Measurements from ENCODE around the gene RFPL4AL1.
"Not testable (repeated sequence)": the region's sequence is repeated elsewhere in the genome, so short reads cannot be mapped to it uniquely, and the experiment has no call there.

The RFPL4AL1 gene

GRCh38 chr19:55768818-55769217 lies at the start of gene RFPL4AL1:
Gene RFPL4AL1, plus strand, starts transcription at chr19:55769118. Its CDS starts 2,687 bp downstream, at chr19:55771805.
- not testable (repeated sequence) for DNase-seq

GRCh38 chr19:55720214-55720746 lies 48.6 kb upstream of the RFPL4AL1 start:
- no peak for DNase-seq

- no peak for DNase-seq
Measured at GRCh38 chr19:55720801-55721200, 48.1 kb upstream of the RFPL4AL1 start.

DNA sequence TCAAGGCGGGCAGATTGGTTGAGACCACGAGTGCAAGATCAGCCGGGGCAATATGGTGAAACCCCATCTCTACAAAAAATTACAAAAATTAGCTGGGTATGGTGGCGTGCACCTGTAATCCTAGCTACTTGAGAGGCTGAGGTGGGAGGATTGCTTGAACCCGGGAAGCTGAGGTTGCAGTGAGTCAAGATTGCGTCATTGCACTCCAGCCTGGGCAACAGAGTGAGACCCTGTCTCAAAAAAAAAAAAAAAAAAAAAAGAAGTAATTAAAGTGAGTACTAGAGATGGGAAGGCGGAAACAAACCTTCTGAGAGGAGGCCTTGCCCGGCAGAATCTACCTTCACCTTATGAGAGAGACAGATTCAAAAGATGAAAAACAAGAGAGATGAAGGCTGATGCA lies 45.4 kb upstream of the RFPL4AL1 start:
- no peak for DNase-seq

DNA sequence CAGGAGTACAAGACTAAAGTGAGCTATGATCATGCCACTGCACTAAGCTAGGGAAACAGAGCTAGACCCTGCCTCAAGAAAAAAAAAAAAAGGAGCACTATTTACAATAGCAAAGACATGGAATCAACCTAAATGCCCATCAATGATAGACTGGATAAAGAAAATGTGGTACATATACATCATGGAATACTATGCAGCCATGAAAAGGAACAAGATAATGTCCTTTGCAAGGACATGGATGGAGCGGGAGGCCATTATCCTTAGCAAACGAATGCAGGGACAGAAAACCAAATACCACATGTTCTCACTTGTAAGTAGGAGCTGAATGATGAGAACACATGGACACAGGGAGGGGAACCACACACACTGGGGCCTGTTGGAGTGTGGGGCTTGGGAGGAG lies 38.5 kb upstream of the RFPL4AL1 start:
- not testable (repeated sequence) for DNase-seq

GRCh38 chr19:55738302-55738701 lies 30.6 kb upstream of the RFPL4AL1 start, which contains the start of gene NLRP9:
Gene NLRP9, minus strand, starts transcription at chr19:55738402. Its CDS starts 28 bp downstream, at chr19:55738374.
- no peak for DNase-seq

DNA sequence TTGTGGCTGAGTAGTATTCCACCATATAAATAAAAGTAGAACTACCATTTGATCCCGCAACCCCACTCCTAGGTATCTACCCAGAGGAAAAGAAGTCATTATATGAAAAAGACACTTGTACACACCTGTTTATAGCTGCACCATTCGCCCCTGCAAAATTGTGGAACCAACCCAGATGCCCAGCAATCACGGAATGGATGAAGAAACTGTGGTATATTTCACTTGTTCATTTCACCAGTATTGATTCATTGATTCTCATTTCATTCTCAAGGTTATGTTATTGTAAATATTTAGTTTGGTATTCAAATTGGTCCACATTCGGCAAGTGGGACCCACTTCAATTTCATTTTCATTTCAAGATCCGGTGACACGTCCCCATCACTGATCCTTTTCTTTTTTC lies 18.2 kb upstream of the RFPL4AL1 start:
- no peak for DNase-seq

- no peak for DNase-seq
Measured at GRCh38 chr19:55753401-55753800, 15.5 kb upstream of the RFPL4AL1 start.

DNA sequence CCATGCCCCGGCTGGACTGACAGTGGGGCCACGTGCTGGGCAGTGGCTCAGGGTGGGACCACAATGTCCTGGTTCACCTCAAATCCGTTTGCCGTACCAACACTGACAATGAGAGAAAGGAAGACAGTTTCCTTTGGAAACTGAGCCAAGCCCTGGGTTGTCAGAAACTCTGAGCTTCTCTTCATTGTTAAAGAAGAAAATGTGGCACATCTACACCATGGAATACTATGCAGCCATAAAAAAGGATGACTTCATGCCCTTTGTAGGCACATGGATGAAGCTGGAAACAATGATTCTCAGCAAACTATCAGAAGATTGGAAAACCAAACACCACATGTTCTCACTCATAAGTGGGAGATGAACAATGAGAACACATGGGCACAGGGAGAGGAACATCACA lies 12.1 kb upstream of the RFPL4AL1 start:
- DNase-seq = not testable (repeated sequence)

GRCh38 chr19:55758797-55759196 lies 10.1 kb upstream of the RFPL4AL1 start, which contains the start of gene RFPL4A:
Gene RFPL4A, plus strand, starts transcription at chr19:55759097. Its CDS starts 2,704 bp downstream, at chr19:55761801.
- not testable (repeated sequence) for DNase-seq

DNA sequence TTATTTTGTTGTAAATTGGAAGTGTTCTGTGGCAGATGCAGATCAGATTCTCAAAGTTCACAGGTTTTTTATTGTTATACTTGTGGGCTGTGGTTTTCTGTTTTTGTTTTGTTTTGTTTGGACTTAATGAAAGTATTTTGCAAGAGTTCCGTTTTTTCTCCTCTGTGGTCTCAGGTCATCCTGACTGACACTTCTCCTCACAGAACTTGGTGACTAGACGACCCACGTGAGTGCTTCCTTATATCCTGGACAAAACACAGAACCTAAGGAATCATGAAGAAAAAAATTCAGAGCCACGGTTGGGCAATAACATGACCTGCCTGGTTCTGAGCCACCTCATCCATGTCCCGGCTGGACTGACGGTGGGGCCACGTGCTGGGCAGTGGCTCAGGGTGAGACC lies 2.5 kb upstream of the RFPL4AL1 start:
- no peak for DNase-seq

DNA sequence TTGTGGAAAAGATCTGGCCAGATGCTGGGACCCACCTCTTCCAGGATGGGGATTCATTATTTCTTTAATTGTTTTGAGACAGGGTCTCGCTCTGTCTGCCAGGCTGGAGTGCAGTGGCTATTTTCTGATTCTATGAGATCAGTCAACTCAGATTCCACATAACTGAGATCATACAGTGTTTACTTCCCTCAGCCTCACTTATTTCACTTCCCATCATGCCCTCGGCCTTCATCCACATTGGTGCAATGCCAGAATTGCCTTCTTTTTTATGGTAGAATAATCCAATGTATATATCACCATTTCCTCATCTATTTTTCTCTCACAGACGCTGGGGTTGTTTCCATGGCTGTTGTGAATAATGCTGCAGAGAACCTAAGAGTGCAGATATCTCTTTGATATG lies 714 bp downstream of the RFPL4AL1 start:
- DNase-seq = not testable (repeated sequence)

GRCh38 chr19:55777528-55777927 lies 8.6 kb downstream of the RFPL4AL1 start:
- no peak for DNase-seq

DNA sequence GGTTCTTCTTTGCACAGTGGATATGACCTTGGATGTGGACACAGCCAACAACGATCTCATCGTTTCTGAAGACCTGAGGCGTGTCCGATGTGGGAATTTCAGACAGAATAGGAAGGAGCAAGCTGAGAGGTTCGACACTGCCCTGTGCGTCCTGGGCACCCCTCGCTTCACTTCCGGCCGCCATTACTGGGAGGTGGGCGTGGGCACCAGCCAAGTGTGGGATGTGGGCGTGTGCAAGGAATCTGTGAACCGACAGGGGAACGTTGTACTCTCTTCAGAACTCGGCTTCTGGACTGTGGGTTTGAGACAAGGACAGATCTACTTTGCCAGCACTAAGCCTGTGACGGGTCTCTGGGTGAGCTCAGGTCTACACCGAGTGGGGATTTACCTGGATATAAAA lies 9.4 kb downstream of the RFPL4AL1 start:
- no peak for DNase-seq

DNA sequence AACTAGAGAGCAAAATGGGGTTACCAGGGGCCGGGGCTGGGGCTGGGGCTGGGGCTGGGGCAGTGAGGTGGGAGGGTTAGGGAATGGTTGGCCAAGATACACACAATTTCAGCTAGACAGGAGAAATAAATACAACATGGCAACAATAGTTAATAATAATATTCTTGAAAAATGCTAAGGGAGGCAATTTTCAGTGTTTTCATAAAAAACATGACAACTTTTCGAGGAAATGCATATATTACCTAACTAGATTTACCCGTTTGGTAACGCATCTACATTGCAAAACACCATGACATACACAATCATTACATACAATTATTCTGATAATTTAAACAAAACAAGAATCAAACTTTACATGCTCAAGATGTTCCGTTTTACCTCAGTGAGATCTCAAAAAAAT lies 12.2 kb downstream of the RFPL4AL1 start:
- no peak for DNase-seq

GRCh38 chr19:55795021-55795420 lies 26.1 kb downstream of the RFPL4AL1 start:
- DNase-seq = no peak

GRCh38 chr19:55801416-55801815 lies 32.5 kb downstream of the RFPL4AL1 start:
- DNase-seq = no peak

GRCh38 chr19:55802281-55802680 lies 33.4 kb downstream of the RFPL4AL1 start:
- DNase-seq = no peak

DNA sequence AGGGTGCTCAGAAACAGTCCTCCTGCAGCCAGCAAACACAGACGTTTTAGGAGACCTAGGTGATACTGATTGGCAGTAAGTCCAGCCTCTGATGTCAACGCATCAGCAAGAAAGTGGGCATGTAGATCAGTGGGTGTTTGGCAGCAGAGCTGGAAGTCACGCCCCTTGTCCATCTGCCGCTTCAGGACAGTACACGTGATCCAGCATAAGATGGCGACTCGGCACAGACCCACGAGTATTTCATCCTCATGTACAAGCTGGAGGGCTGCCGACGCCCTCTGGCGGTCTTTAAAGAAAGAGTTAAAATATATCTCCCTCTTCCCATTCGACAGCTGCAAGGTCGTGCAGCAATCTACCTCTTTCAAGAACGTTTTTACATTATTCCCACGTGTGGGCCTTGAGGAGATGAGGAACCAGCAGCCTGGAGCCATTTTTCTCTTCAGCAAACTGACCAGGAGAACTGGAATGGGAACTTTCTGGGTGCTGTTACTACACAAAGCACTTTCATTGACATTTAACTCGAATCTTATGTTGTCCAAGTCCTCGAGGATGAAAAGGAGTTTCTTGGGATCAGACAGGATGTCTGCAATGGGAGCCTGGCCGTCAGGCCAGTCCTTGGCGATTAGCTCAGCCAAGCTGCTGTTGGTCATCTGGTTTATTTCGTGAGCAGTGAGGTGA lies 40.6 kb downstream of the RFPL4AL1 start:
- no peak for DNase-seq

GRCh38 chr19:55811340-55811739 lies 42.4 kb downstream of the RFPL4AL1 start:
- no peak for DNase-seq

- DNase-seq = no peak
Measured at GRCh38 chr19:55812449-55812848, 43.5 kb downstream of the RFPL4AL1 start.

DNA sequence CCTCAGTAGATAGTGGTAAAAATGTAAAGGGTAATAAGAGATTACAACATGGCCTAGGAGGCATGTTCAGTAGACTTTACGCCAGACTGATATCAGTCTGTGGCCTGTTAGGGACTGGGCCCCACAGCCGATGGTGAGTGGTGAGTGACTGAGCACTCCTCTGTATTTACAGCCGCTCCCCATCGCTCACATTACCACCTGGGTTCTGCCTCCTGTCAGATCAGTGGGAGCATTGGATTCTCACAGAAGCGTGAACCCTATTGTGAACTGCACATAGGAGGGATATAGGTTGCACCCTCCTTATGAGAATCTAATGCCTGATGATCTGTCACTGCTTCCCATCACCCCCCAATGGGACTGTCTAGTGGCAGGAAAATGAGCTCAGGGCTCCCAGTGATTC lies 45.0 kb downstream of the RFPL4AL1 start:
- DNase-seq = no peak

GRCh38 chr19:55820037-55820436 lies 51.1 kb downstream of the RFPL4AL1 start:
- DNase-seq = no peak

Measured in activated T-cell treated with anti-CD3 and anti-CD28 coated beads, Interleukin-2, amount 50 U/mL, for 1 hour (primary cell).